Panc1 (cell line): ENCODE measurements around the gene OR10J1. TPM values are rescaled to one million over a fixed set of nuclear protein-coding genes. Genes with fewer than 3 reads are reported as not detected.

Experiments used
- ATAC-seq: fragments of 200-7000 bp; cut with Tn5 transposase; 2 replicates; pipeline ENCODE4 v1.9.1; 2020; ENCODE audit warnings: mild to moderate bottlenecking, moderate library complexity
- BruUV-seq: library from RNA; stranded (reverse); fragments of 400-500 nt; replicated peaks from 2 replicates; lab custom pipeline; 2021; lab: Mats Ljungman, UMichigan
- CTCF ChIA-PET: fragments of 300-600 bp; sonication (Branson Sonifier 250); formaldehyde crosslinking; loops from one replicate; lab custom pipeline; 2022; ENCODE audit warnings: antibody characterized with exemption; lab: Charles Lee
- POLR2A ChIA-PET: fragments of 300-600 bp; sonication (Branson Sonifier 250); formaldehyde crosslinking; loops from one replicate; lab custom pipeline; 2022; ENCODE audit warnings: antibody characterized with exemption; lab: Charles Lee
- DNase-seq: peaks from one replicate; pipeline ENCODE4 v3.0.0-alpha.2; 2010; ENCODE audit warnings: low read depth, low spot score
- H3K27ac ChIP-seq: 2 replicates; pipeline ENCODE4 v1.5.1; 2011; ENCODE audit warnings: mild to moderate bottlenecking, low read length, inconsistent platforms
- H3K27me3 ChIP-seq: fragments of 200-500 bp; sonication (Bioruptor generic); 2 replicates; pipeline ENCODE4 v1.6.0; 2014; ENCODE audit warnings: low read length, inconsistent platforms; ENCODE audit not compliant: control insufficient read depth, insufficient read depth
- H3K36me3 ChIP-seq: fragments of 200-500 bp; sonication (Bioruptor generic); 2 replicates; pipeline ENCODE4 v1.5.1; 2014; ENCODE audit warnings: inconsistent platforms, mild to moderate bottlenecking, low read length, moderate library complexity; ENCODE audit not compliant: control insufficient read depth, insufficient read depth
- H3K4me1 ChIP-seq: 2 replicates; pipeline ENCODE4 v1.5.1; 2011; ENCODE audit warnings: inconsistent platforms, mild to moderate bottlenecking, low read length, moderate library complexity; ENCODE audit not compliant: control insufficient read depth, insufficient read depth
- H3K4me3 ChIP-seq, 2 experiments: 2 replicates each; pipeline ENCODE4 v1.5.1; 2011 to 2012; ENCODE audit warnings: low read depth in 2 of 2, low read length in 2 of 2, mild to moderate bottlenecking in 2 of 2, inconsistent platforms in 1 of 2, moderate library complexity in 1 of 2
- H3K9me3 ChIP-seq: fragments of 200-500 bp; sonication (Bioruptor generic); 2 replicates; pipeline ENCODE4 v1.5.1; 2014; ENCODE audit warnings: low read depth, mild to moderate bottlenecking, inconsistent platforms, low read length, moderate library complexity; ENCODE audit not compliant: control insufficient read depth, insufficient read depth
- POLR2AphosphoS5 ChIP-seq: IDR thresholded peaks from 2 replicates; pipeline ENCODE4 v1.6.1; 2012; ENCODE audit warnings: mild to moderate bottlenecking, low read depth, low read length, moderate library complexity
- SIN3A ChIP-seq: IDR thresholded peaks from 2 replicates; pipeline ENCODE4 v1.6.1; 2012; ENCODE audit warnings: low read depth, mild to moderate bottlenecking, low read length, moderate library complexity, borderline replicate concordance; ENCODE audit not compliant: insufficient read depth
- TCF7L2 ChIP-seq: IDR thresholded peaks from 2 replicates; pipeline ENCODE4 v1.6.1; 2011; ENCODE audit warnings: mild to moderate bottlenecking, low read depth, low read length, inconsistent platforms
- in situ Hi-C: cut with HindIII; loops from 2 replicates; pipeline ENCODE4 v1.10.0; 2016; ENCODE audit warnings: low sequenced_read_pairs, low pct_unique_long_range_greater_than_20kb
- intact Hi-C: fragments of 100-400 bp; cut with micrococcal nuclease; formaldehyde crosslinking; loops from one replicate; pipeline ENCODE4 v1.10.0; 2022; ENCODE audit not compliant: unreplicated experiment
- total RNA-seq: library from RNA; stranded (reverse); gene quantifications from one replicate; pipeline ENCODE4 v1.2.1, GENCODE V29; 2021; ENCODE audit not compliant: unreplicated experiment
- TF ChIP-seq, protein P1 (sequence below): fragments of 450-650 bp; IDR thresholded peaks from 2 replicates; pipeline ENCODE4 v1.5.1; 2017; ENCODE audit warnings: mild to moderate bottlenecking
- TF ChIP-seq, protein P2 (sequence below), 2 experiments: IDR thresholded peaks; 2 replicates each; pipeline ENCODE4 v1.6.1; 2011 to 2012; ENCODE audit warnings: low read depth in 2 of 2, control low read depth in 1 of 2, low read length in 1 of 2, mild to moderate bottlenecking in 1 of 2, moderate library complexity in 1 of 2; ENCODE audit not compliant: insufficient read depth in 1 of 2

Gene OR10J1
- total RNA-seq, 1 experiment from 2014 or later = not detected

DNA sequence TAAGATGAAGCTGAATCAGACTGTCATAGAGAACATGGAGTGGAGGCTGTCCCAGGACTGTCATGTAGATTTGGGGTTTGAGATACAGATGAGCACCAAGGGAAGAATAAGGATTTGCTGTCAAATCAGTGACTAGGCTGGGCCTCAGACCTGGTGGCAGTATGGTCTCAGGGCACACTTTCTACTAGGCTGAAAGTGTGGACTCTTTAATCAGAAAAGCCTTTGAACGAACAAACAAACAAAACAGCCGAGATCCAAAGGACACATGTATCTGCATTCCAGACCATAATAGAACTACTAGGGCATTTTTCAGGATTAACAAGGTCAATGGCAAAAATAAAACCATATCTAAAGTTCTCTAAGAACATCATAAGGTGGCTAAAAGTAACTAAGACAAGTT is 2.9 kb downstream of the OR10J1 start:
- POLR2A ChIA-PET = no interaction called here
- intact Hi-C loops = no loop called here
- H3K36me3 ChIP-seq = no peaks in the 10 kb centered on the region
- H3K4me1 ChIP-seq = no peaks in the 10 kb centered on the region
- H3K4me3 ChIP-seq = no peak overlapping the region
- H3K27me3 ChIP-seq = no peaks in the 10 kb centered on the region
- CTCF ChIA-PET = no interaction called here
- H3K9me3 ChIP-seq = no peaks in the 10 kb centered on the region
- in situ Hi-C loops = no loop called here
- no peak for ATAC-seq
- H3K27ac ChIP-seq = no peak overlapping the region
- TF ChIP-seq POLR2AphosphoS5 (no peak), SIN3A (no peak), TCF7L2 (no peak)
- TF ChIP-seq, protein P1, sequence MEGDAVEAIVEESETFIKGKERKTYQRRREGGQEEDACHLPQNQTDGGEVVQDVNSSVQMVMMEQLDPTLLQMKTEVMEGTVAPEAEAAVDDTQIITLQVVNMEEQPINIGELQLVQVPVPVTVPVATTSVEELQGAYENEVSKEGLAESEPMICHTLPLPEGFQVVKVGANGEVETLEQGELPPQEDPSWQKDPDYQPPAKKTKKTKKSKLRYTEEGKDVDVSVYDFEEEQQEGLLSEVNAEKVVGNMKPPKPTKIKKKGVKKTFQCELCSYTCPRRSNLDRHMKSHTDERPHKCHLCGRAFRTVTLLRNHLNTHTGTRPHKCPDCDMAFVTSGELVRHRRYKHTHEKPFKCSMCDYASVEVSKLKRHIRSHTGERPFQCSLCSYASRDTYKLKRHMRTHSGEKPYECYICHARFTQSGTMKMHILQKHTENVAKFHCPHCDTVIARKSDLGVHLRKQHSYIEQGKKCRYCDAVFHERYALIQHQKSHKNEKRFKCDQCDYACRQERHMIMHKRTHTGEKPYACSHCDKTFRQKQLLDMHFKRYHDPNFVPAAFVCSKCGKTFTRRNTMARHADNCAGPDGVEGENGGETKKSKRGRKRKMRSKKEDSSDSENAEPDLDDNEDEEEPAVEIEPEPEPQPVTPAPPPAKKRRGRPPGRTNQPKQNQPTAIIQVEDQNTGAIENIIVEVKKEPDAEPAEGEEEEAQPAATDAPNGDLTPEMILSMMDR = no peak
- TF ChIP-seq, protein P2, sequence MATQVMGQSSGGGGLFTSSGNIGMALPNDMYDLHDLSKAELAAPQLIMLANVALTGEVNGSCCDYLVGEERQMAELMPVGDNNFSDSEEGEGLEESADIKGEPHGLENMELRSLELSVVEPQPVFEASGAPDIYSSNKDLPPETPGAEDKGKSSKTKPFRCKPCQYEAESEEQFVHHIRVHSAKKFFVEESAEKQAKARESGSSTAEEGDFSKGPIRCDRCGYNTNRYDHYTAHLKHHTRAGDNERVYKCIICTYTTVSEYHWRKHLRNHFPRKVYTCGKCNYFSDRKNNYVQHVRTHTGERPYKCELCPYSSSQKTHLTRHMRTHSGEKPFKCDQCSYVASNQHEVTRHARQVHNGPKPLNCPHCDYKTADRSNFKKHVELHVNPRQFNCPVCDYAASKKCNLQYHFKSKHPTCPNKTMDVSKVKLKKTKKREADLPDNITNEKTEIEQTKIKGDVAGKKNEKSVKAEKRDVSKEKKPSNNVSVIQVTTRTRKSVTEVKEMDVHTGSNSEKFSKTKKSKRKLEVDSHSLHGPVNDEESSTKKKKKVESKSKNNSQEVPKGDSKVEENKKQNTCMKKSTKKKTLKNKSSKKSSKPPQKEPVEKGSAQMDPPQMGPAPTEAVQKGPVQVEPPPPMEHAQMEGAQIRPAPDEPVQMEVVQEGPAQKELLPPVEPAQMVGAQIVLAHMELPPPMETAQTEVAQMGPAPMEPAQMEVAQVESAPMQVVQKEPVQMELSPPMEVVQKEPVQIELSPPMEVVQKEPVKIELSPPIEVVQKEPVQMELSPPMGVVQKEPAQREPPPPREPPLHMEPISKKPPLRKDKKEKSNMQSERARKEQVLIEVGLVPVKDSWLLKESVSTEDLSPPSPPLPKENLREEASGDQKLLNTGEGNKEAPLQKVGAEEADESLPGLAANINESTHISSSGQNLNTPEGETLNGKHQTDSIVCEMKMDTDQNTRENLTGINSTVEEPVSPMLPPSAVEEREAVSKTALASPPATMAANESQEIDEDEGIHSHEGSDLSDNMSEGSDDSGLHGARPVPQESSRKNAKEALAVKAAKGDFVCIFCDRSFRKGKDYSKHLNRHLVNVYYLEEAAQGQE (IDR thresholded peaks at IDR 0.05; ENCODE audit: insufficient read depth in 1 of 2, low read depth in 2 of 2, low read length in 1 of 2) = no peak
- no peak for DNase-seq
- BruUV-seq = no TSS peak

DNA sequence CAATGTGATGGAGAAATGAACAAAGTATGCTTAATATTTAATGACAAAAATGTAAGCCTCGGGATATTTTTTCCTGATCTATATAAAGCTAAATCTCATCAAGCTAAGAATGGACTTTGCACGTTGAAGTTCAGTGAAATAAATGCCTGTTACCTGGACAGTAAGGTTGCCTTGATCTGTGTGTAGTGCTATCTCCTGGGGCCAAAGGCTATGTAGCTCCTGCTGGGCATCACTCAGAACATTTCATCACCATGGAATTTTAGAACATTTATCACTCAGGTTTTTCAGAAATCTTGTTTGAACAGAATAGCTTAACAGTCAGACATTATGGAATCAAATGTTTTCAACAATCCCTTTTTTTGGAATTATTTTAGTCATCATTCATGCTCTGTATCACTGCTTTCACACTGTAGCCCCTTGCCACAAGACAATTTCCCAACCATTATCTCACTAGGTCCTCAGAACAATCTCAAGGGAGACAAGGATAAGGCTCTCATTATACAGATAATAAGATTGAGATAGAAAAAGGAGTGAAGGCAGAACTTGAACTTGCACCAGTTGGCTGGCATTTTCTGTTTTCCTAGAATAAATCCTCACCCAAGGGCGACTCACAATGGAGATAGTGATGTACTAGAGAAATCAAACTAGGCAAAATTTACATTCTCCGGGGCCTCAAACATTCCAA is 3.7 kb downstream of the OR10J1 start:
- in situ Hi-C loops (no loop called here), intact Hi-C loops (no loop called here)
- BruUV-seq = no TSS peak
- Histone ChIP-seq H3K27me3 (no peaks in the 10 kb centered on the region), H3K27ac (no peak overlapping the region), H3K4me1 (no peaks in the 10 kb centered on the region), H3K36me3 (no peaks in the 10 kb centered on the region), H3K9me3 (no peaks in the 10 kb centered on the region), H3K4me3 (no peak overlapping the region)
- ChIA-PET CTCF (no interaction called here), POLR2A (no interaction called here)
- DNase-seq (no peak), ATAC-seq (no peak)
- TF ChIP-seq, protein P2 (IDR thresholded peaks at IDR 0.05; ENCODE audit: insufficient read depth in 1 of 2, low read depth in 2 of 2, low read length in 1 of 2) = no peak
- TF ChIP-seq SIN3A = no peak
- TF ChIP-seq POLR2AphosphoS5 = no peak
- TF ChIP-seq, protein P1 = no peak
- TF ChIP-seq TCF7L2 = no peak
